K562 (cell line): ENCODE results near the gene SGPP1. TPM values are rescaled to one million over a fixed set of nuclear protein-coding genes. Genes with fewer than 3 reads are reported as not detected.

Source experiments
- ATAC-seq: fragments of 200-7000 bp; cut with Tn5 transposase; 3 replicates; pipeline ENCODE4 v1.9.1; 2020; ENCODE audit warnings: moderate library complexity
- BruUV-seq: library from RNA; stranded (reverse); fragments of 400-500 nt; replicated peaks from 2 replicates; lab custom pipeline; 2021; lab: Mats Ljungman, UMichigan
- CTCF ChIA-PET: fragments of 300-600 bp; formaldehyde crosslinking; extraction: SDS; loops from one replicate; lab custom pipeline; 2021; ENCODE audit warnings: low intra/inter-chr PET ratio; lab: Yijun Ruan, JAX
- POLR2A ChIA-PET: fragments of 300-600, 350-650 bp; sonication (Branson Sonifier 250); formaldehyde crosslinking; extraction: SDS; loops from one replicate; lab custom pipeline; 2021; ENCODE audit warnings: antibody characterized with exemption, inconsistent platforms; lab: Yijun Ruan, JAX
- DNase-seq, 4 experiments: peaks; one replicate each; pipeline versions ENCODE4 v3.0.0 to v3.0.0-alpha.2; 2011 to 2018; ENCODE audit warnings: low spot score in 3 of 4, mixed read lengths in 3 of 4; ENCODE audit errors: extremely low read depth in 1 of 4
- FAIRE-seq: peaks from 2 replicates; lab custom pipeline; 2011; peaks lifted over from hg19 to GRCh38; lab: Jason Lieb, UNC
- H2AFZ ChIP-seq: 2 replicates; pipeline ENCODE4 v1.6.0; 2011; ENCODE audit warnings: low read depth, low read length, control low read depth, inconsistent platforms
- H3K27ac ChIP-seq: fragments of 200-600 bp; 3 replicates; pipeline ENCODE4 v1.8.0; 2011; ENCODE audit warnings: low read depth, mild to moderate bottlenecking, control low read depth, inconsistent platforms, low read length, moderate library complexity, mixed read lengths; ENCODE audit errors: extremely low read depth
- H3K27me3 ChIP-seq, 2 experiments: fragments of 300-600 bp in 1 of 2; 2 replicates in 1 of 2; 3 replicates in 1 of 2; pipeline versions ENCODE4 v1.6.0 to v1.8.0; 2011; ENCODE audit warnings: inconsistent platforms in 2 of 2, low read length in 2 of 2, mild to moderate bottlenecking in 1 of 2, mixed read lengths in 1 of 2, moderate library complexity in 1 of 2; ENCODE audit not compliant: control insufficient read depth in 2 of 2, insufficient read depth in 2 of 2
- H3K36me3 ChIP-seq: fragments of 300-600 bp; 3 replicates; pipeline ENCODE4 v1.8.0; 2011; ENCODE audit warnings: mild to moderate bottlenecking, low read length, inconsistent platforms; ENCODE audit not compliant: control insufficient read depth, insufficient read depth
- H3K4me1 ChIP-seq, 2 experiments: fragments of 200-600 bp in 1 of 2; replicated peaks in 1 of 2; 2 replicates in 1 of 2; 3 replicates in 1 of 2; pipeline versions ENCODE4 v1.5.1 to v1.8.0; 2011; ENCODE audit warnings: inconsistent platforms in 2 of 2, low read length in 2 of 2, mild to moderate bottlenecking in 1 of 2, mixed read lengths in 1 of 2, moderate library complexity in 1 of 2; ENCODE audit not compliant: control insufficient read depth in 2 of 2, insufficient read depth in 2 of 2
- H3K4me2 ChIP-seq: 2 replicates; pipeline ENCODE4 v1.6.1; 2011; ENCODE audit warnings: low read length, control low read depth, inconsistent platforms, mixed read lengths; ENCODE audit not compliant: insufficient read depth
- H3K4me3 ChIP-seq: fragments of 200-600 bp; sonication (generic), shearing (Covaris generic); 2 replicates; pipeline ENCODE4 v1.5.1; 2016; ENCODE audit warnings: control low read depth, inconsistent platforms
- H3K79me2 ChIP-seq: fragments of 200-600 bp; 3 replicates; pipeline ENCODE4 v1.8.0; 2011; ENCODE audit warnings: low read length, inconsistent platforms; ENCODE audit not compliant: control insufficient read depth, insufficient read depth
- H3K9ac ChIP-seq, 2 experiments: 2 replicates each; pipeline versions ENCODE4 v1.6.0 to v1.6.1; 2011; ENCODE audit warnings: low read depth in 2 of 2, low read length in 2 of 2, control low read depth in 1 of 2, inconsistent platforms in 1 of 2, mild to moderate bottlenecking in 1 of 2, mixed read lengths in 1 of 2; ENCODE audit not compliant: insufficient read depth in 1 of 2
- H3K9me1 ChIP-seq: one replicate; pipeline ENCODE4 v1.6.0; 2011; ENCODE audit warnings: inconsistent platforms, mild to moderate bottlenecking, low read length, moderate library complexity; ENCODE audit not compliant: control insufficient read depth, insufficient read depth
- H3K9me3 ChIP-seq: replicated peaks from 2 replicates; pipeline ENCODE4 v1.5.1; 2011; ENCODE audit warnings: low read depth, low read length, inconsistent platforms; ENCODE audit not compliant: control insufficient read depth, insufficient read depth
- H4K20me1 ChIP-seq: replicated peaks from 2 replicates; pipeline ENCODE4 v1.6.1; 2011; ENCODE audit warnings: low read length, inconsistent platforms, mixed read lengths; ENCODE audit not compliant: control insufficient read depth, insufficient read depth
- KLF10 ChIP-seq: fragments of 250-450 bp; sonication (Bioruptor Pico); IDR thresholded peaks from 2 replicates; pipeline ENCODE4 v1.6.1; 2021; ENCODE audit warnings: matching md5 sums
- MAFF ChIP-seq: IDR thresholded peaks from 2 replicates; pipeline ENCODE4 v1.6.1; 2012; ENCODE audit warnings: low read length, improper control_type of control experiment
- NEUROD1 ChIP-seq: fragments of 150-350 bp; IDR thresholded peaks from 2 replicates; pipeline ENCODE4 v1.6.1; 2014; ENCODE audit warnings: borderline replicate concordance, low read length, low read depth; ENCODE audit not compliant: partially characterized antibody
- SNAPC5 ChIP-seq: fragments of 250-450 bp; sonication (Bioruptor Pico); IDR thresholded peaks from 2 replicates; pipeline ENCODE4 v1.8.0; 2021; ENCODE audit warnings: moderate library complexity, mild to moderate bottlenecking, inconsistent platforms
- TAL1 ChIP-seq: fragments of 450-650 bp; IDR thresholded peaks from 2 replicates; pipeline ENCODE4 v1.6.1; 2016; ENCODE audit warnings: mild to moderate bottlenecking
- THRAP3 ChIP-seq: fragments of 450-650 bp; IDR thresholded peaks from 2 replicates; pipeline ENCODE4 v1.6.1; 2016; ENCODE audit warnings: mild to moderate bottlenecking, inconsistent platforms, borderline replicate concordance
- ZNF512 ChIP-seq: IDR thresholded peaks from 2 replicates; pipeline ENCODE4 v1.6.1; 2016; ENCODE audit warnings: missing genetic modification characterization, missing compliant biosample characterization
- WGBS: fragments of 100-300 bp; shearing (Covaris generic); methylation state at CpG from one replicate; pipeline ENCODE4 v1.1.6; 2016; ENCODE audit warnings: low coverage, mixed read lengths; ENCODE audit not compliant: insufficient coverage; ENCODE audit errors: missing lambda C conversion rate; 5-methylcytosine and 5-hydroxymethylcytosine counted together
- in situ Hi-C: fragments of 300-500 bp; cut with MboI; formaldehyde crosslinking; loops from 4 replicates; pipeline ENCODE4 v1.15.0; 2018; ENCODE audit warnings: inconsistent platforms, mixed read lengths
- intact Hi-C: fragments of 100-400 bp; cut with micrococcal nuclease; formaldehyde crosslinking; loops from 2 replicates; pipeline ENCODE4 v1.14.2; 2022
- polyA plus RNA-seq, 8 experiments: library from polyadenylated mRNA; depleted of rRNA in 4 of 8; stranded (reverse) in 5 of 8; unstranded in 3 of 8; fragments of >200 nt; fragmentation: Nextera tagmentation in 2 of 8; fragmentation: Illumina TruSeq in 1 of 8; extraction: Ambion mirVana in 2 of 8; extraction: Trizol in 1 of 8; gene quantifications; 2 replicates each; pipeline versions ENCODE4 v1.2.1 to v1.2.3, GENCODE V29; 2011 to 2014; ENCODE audit warnings: inconsistent platforms in 1 of 8, missing spikeins in 1 of 8
- total RNA-seq, 7 experiments: library from RNA; depleted of rRNA in 6 of 7; stranded (reverse); fragments of >200 nt in 6 of 7; fragmentation: Illumina TruSeq in 2 of 7; extraction: Trizol in 2 of 7; gene quantifications; 2 replicates each; pipeline versions ENCODE4 v1.2.1 to v1.2.3, GENCODE V29; 2011 to 2021; ENCODE audit warnings: low replicate concordance in 1 of 7
- TF ChIP-seq, protein P1 (sequence below), 2 experiments: fragments of 150-350 bp in 1 of 2; IDR thresholded peaks; 2 replicates each; pipeline ENCODE4 v1.6.1; 2012 to 2016; ENCODE audit warnings: low read depth in 2 of 2, low read length in 2 of 2, mild to moderate bottlenecking in 1 of 2, moderate library complexity in 1 of 2
- TF ChIP-seq, protein P2 (sequence below): fragments of 450-650 bp; formaldehyde crosslinking; conservative IDR thresholded peaks from 2 replicates; pipeline ENCODE4 v1.4.0; 2022; ENCODE audit warnings: mild to moderate bottlenecking, missing genetic modification characterization

Gene SGPP1
- total and polyA plus RNA-seq, 9 of the 15 experiments (the other 6 are each of a cell fraction or from before 2014, with no cell fraction given), result 2.2 to 7.3 (median 5.6) TPM

DNA sequence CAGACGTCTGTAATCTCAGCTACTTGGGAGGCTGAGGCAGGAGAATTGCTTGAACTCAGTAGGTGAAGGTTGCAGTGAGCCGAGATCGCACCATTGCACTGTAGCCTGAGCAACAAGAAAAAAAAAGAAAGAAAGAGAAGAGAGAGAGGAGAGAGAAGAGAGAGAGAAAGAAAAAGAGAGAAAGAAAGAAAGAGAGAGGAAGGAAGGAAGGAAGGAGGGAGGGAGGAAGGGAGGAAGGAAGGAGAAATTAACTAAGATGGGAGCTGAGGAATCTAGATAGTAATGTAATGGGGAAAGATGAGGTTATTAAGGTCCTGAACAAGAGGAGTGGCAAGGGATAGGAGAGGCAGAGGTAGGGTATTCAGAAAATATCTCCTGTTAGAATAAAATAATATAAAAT lies 17.4 kb upstream of the SGPP1 start:
- TF ChIP-seq NEUROD1 (no peak), ZNF512 (tag) (peak; percentile 77)
- no TSS peak for BruUV-seq
- Histone ChIP-seq H3K9ac (no peak overlapping the region), H3K4me2 (no peak overlapping the region), H3K4me3 (no peak overlapping the region), H3K27me3 (no peaks in the 10 kb centered on the region; a peak in 2 of 5 replicates), H3K36me3 (no peaks in the 10 kb centered on the region), H4K20me1 (no peaks in the 10 kb centered on the region), H3K9me3 (no peaks in the 10 kb centered on the region), H2AFZ (no peak overlapping the region), H3K9me1 (no peaks in the 10 kb centered on the region), H3K79me2 (no peaks in the 10 kb centered on the region), H3K4me1 (peaks cover 0 to 2% of the 10 kb centered on the region in 2 experiments; a peak in 3 of 5 replicates), H3K27ac (no peak overlapping the region)
- ChIA-PET POLR2A (no interaction called here), CTCF (no interaction called here)
- no peak for ATAC-seq
- DNase-seq, result no peak
- intact Hi-C loops, result no loop called here
- FAIRE-seq, result no peak
- 0% methylated on average over 1 of the region's 3 CpGs for WGBS
- in situ Hi-C loops, result no loop called here

GRCh38 chr14:63737582-63738006 lies 9.7 kb upstream of the SGPP1 start:
- Histone ChIP-seq H3K27me3 (no peaks in the 10 kb centered on the region; a peak in 2 of 5 replicates), H2AFZ (no peak overlapping the region), H3K4me3 (no peak overlapping the region), H3K4me1 (no peaks in the 10 kb centered on the region), H3K4me2 (no peak overlapping the region), H3K27ac (no peak overlapping the region), H3K36me3 (no peaks in the 10 kb centered on the region), H4K20me1 (no peaks in the 10 kb centered on the region), H3K9ac (no peak overlapping the region), H3K79me2 (no peaks in the 10 kb centered on the region), H3K9me1 (no peaks in the 10 kb centered on the region), H3K9me3 (no peaks in the 10 kb centered on the region)
- BruUV-seq, result no TSS peak
- no peak for ATAC-seq
- in situ Hi-C loops, result no loop called here
- intact Hi-C loops, result no loop called here
- WGBS, result 14% methylated on average over 1 of the region's 1 CpG
- FAIRE-seq, result no peak
- no peak for DNase-seq
- ChIA-PET POLR2A (interaction anchor here (1.6 kb wide), 1 partner anchor 10 kb away, joined by 4 read pairs; the partner anchor contains the start of gene SGPP1), CTCF (no interaction called here)
- TF ChIP-seq THRAP3 (no peak), SNAPC5 (CRISPR knock-in tag) (no peak), MAFF (no peak), TAL1 (no peak), KLF10 (CRISPR knock-in tag) (no peak)
- TF ChIP-seq, protein P1, sequence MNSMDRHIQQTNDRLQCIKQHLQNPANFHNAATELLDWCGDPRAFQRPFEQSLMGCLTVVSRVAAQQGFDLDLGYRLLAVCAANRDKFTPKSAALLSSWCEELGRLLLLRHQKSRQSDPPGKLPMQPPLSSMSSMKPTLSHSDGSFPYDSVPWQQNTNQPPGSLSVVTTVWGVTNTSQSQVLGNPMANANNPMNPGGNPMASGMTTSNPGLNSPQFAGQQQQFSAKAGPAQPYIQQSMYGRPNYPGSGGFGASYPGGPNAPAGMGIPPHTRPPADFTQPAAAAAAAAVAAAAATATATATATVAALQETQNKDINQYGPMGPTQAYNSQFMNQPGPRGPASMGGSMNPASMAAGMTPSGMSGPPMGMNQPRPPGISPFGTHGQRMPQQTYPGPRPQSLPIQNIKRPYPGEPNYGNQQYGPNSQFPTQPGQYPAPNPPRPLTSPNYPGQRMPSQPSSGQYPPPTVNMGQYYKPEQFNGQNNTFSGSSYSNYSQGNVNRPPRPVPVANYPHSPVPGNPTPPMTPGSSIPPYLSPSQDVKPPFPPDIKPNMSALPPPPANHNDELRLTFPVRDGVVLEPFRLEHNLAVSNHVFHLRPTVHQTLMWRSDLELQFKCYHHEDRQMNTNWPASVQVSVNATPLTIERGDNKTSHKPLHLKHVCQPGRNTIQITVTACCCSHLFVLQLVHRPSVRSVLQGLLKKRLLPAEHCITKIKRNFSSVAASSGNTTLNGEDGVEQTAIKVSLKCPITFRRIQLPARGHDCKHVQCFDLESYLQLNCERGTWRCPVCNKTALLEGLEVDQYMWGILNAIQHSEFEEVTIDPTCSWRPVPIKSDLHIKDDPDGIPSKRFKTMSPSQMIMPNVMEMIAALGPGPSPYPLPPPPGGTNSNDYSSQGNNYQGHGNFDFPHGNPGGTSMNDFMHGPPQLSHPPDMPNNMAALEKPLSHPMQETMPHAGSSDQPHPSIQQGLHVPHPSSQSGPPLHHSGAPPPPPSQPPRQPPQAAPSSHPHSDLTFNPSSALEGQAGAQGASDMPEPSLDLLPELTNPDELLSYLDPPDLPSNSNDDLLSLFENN (IDR thresholded peaks at IDR 0.05; ENCODE audit: low read depth in 2 of 2, low read length in 2 of 2), result no peak
- TF ChIP-seq, protein P2, sequence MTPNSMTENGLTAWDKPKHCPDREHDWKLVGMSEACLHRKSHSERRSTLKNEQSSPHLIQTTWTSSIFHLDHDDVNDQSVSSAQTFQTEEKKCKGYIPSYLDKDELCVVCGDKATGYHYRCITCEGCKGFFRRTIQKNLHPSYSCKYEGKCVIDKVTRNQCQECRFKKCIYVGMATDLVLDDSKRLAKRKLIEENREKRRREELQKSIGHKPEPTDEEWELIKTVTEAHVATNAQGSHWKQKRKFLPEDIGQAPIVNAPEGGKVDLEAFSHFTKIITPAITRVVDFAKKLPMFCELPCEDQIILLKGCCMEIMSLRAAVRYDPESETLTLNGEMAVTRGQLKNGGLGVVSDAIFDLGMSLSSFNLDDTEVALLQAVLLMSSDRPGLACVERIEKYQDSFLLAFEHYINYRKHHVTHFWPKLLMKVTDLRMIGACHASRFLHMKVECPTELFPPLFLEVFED (CRISPR knock-in tag), result no peak
